GM19468 (cell line): ENCODE measurements around the gene BNC1.

Experiments used
- ATAC-seq: cut with Tn5 transposase; IDR thresholded peaks from one replicate; pipeline ENCODE4 v1.9.1; 2021; ENCODE audit warnings: mild to moderate bottlenecking, moderate library complexity, moderate number of reproducible peaks; ENCODE audit not compliant: unreplicated experiment; ENCODE audit errors: extremely low read depth

BNC1 gene

DNA sequence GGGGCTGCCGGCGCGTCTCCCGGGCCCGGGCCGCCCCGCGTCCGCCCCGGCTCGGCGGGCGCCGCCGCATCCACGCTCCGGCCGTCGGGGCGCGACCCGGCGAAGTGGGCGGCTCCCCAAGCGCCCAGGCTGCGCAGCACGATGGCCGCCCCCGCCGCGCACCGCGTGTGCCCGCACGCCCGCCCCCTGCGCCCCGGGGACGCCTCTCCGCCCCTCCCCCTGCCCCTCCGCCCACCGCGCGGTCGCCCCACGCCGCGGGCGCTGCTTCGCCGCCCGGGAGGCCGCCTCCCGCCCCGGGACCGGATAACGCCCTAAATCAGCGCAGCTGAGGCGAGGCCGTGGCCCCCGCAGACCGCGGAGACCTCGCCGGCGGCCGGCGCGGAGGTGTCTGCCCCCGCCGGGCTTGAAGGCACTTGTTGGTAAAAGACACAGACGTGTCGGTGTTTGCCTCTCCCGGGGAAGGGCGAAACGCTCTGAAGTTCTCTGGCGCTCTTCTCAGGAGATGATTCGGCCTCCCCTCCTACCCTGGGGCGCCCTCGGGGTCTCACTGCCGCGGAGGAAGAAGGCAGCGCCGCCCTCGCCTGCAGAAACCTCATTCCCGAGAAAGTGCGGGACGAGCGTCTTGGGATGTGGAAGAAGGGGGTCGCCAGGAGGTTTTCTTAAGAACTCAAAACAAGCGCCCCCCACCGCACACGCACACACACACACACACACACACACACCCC, at the start of gene BNC1:
Gene BNC1, minus strand, starts transcription at position 106 of the 725 bp plus-strand sequence. Its CDS starts 36 bp downstream, at position 70.
- ATAC-seq: no peak

- ATAC-seq: no peak
Observed at GRCh38 chr15:83327041-83327440, 42.6 kb upstream of the BNC1 start.

DNA sequence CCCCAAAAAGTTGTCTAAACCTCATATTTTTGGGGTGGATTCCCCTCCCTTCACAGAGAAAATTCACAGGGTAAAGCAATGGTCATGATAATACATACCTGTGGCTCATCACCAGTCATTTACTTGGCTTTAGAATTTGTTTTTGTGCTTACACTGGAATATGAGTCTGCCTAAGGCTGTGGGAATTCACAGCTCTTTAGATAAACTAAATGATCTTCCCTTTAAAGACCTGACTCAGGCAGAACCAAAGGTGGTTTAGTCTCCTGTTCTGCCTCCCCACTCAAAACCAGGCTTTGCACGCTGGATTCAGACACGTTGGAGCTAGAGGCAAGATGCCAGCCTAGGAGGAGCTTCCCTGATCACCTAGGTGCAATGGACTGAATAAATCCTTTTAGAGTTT, 40.3 kb upstream of the BNC1 start:
- ATAC-seq: no peak

DNA sequence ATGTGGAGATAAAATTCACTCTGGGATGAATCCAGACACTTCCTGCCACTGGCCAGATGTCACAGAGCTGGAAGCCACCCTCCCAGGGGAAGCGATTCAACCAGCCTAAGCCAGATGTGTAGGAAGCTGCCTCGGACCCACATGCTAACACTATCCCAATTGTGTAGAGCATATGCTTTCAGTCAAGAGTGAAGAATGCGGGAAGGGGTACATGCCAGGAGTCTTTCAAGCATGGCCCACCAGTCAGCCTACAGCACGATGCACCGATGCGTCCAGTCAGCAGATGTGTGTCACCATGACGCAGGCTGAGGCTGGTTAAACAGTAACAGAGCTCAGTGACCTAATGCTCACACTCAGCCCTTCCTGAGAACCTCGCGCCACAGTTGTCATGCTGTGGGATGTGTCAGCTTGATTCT, 38.8 kb upstream of the BNC1 start:
- ATAC-seq: no peak

GRCh38 chr15:83322691-83323090, 38.2 kb upstream of the BNC1 start:
- ATAC-seq: no peak

- no peak for ATAC-seq
Observed at GRCh38 chr15:83322061-83322460, 37.6 kb upstream of the BNC1 start.

DNA sequence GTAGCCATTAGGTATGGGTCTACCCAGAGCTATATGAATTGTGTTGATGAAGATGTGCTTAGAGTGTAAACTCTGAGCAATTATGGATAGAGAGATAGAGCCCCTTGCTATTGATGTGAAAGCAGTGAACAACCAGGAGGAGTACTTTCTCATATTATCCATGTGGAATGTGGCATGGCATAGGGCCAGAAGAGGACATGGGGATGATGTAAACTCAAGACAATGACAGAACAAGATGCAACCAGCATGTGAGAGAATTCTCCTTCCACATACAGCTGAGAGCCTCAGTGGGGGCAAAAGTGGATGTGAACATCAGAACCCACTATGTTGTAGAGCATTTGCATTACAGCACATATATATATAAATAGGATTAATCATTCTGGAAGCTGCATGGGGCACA, 36.4 kb upstream of the BNC1 start:
- no peak for ATAC-seq

- ATAC-seq: no peak
Observed at GRCh38 chr15:83320404-83320803, 35.9 kb upstream of the BNC1 start.

GRCh38 chr15:83319771-83320170, 35.3 kb upstream of the BNC1 start:
- no peak for ATAC-seq

DNA sequence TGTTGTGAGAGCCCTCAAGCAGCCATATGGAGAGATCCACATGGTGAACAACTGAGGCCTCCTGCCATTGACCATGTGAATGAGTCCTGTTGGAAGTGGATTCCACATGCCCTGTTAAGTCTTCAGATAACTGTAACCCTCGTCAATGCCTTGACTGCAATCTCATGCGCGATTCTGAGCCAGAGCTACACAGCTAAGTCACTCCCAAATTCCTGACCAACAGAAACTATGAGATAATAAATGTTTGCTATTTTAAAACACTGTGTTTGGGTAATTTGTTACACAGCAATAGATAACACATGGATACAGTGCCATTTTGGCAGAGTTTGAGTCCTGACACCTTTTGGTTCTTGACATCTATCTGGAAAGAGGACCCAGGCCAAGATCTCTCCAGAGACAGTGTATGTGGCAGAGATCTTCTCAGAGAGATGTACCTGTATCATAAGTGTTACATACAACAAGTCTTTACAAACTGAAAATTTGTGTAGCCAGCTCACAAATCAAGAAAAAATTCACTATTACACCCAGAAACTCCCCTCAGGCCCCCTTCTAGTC, 34.5 kb upstream of the BNC1 start:
- no peak for ATAC-seq

- no peak for ATAC-seq
Observed at GRCh38 chr15:83318036-83318435, 33.6 kb upstream of the BNC1 start.

DNA sequence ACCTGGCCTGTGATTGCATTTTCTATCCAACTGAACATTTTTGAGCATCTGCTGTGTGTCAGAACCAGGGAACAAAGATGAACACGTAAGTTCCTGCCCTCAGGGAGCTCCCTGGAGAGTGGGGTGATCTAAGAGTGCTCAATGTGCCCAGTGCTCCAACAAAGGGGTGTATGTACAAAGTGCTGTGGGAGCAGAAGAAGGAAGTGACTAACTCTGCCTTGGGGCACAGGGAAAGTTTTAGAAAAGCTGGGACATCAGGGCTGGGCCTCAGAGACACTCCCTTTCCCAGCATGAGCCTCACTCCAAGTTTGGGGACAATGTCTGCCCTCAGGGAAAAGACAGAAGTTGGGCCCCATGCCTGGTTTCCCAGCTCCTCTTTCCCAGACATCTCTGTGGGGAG, 27.6 kb upstream of the BNC1 start:
- ATAC-seq: no peak

GRCh38 chr15:83310521-83311456, 26.3 kb upstream of the BNC1 start:
- no peak for ATAC-seq

- ATAC-seq: no peak
Observed at GRCh38 chr15:83308671-83309070, 24.2 kb upstream of the BNC1 start.

GRCh38 chr15:83306561-83306960, 22.1 kb upstream of the BNC1 start:
- ATAC-seq: no peak

DNA sequence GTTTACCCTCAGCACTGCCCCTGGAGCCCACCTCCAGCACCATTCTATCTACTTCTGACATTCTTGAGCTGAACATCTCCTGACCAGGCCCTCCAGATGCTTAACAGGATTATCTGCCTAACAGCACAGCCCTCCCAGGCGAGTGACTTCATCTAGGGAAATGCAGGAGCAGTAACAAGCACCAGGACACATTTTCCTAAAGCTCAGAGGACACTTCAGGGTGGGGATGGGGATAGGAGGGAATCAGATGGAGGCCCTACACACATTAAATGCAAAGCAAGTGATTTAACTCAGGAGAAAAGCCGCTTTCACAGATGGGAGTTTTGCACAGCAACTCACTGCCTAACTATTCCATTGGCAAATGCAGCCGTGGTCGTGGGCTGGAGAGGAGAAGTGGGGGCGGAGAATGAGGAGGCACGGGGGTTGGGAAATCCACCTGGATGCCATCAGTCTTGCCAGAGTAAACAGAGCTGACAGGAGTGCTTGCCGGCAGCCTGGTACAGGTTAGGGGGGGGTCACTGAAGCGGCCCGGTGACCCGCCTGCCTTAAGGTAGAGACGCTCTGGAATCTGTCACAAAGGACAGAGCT, 21.3 kb upstream of the BNC1 start:
- ATAC-seq: no peak

- ATAC-seq: no peak
Observed at GRCh38 chr15:83304861-83305703, 20.6 kb upstream of the BNC1 start.

DNA sequence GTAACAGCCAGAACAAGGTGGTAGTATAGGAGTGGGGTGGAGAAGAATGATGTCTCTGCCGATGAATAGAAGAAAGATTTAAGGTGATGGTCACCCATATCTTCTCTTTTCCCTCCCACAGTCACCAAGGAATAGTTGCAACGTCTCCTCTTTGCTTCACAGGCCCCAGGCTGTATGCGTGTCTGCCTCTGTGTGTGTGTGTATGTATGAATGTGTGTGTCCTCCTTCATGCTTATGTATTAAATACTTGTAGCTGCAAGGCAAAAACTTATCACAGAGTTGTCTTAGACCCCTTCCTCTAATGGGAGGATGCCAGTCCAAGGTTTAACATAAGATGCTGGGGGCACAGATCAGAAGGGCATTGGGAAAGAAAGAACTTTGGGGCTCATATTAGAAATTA, 19.1 kb upstream of the BNC1 start:
- no peak for ATAC-seq

GRCh38 chr15:83300826-83301225, 16.4 kb upstream of the BNC1 start:
- no peak for ATAC-seq

- no peak for ATAC-seq
Observed at GRCh38 chr15:83299462-83299861, 15.0 kb upstream of the BNC1 start.
